ENCODE results near the gene SRRM5.
A peak's percentile ranks its signal among the peaks of the same experiment; 100 is the strongest.
"Not testable (repeated sequence)": the region's sequence is repeated elsewhere in the genome, so short reads cannot be mapped to it uniquely, and the experiment has no call there.

The SRRM5 gene

GRCh38 chr19:43592800-43593350 lies 19.0 kb upstream of the SRRM5 start:
- DNase-seq = no peak

GRCh38 chr19:43594081-43594697 lies 17.7 kb upstream of the SRRM5 start:
- DNase-seq = no peak

DNA sequence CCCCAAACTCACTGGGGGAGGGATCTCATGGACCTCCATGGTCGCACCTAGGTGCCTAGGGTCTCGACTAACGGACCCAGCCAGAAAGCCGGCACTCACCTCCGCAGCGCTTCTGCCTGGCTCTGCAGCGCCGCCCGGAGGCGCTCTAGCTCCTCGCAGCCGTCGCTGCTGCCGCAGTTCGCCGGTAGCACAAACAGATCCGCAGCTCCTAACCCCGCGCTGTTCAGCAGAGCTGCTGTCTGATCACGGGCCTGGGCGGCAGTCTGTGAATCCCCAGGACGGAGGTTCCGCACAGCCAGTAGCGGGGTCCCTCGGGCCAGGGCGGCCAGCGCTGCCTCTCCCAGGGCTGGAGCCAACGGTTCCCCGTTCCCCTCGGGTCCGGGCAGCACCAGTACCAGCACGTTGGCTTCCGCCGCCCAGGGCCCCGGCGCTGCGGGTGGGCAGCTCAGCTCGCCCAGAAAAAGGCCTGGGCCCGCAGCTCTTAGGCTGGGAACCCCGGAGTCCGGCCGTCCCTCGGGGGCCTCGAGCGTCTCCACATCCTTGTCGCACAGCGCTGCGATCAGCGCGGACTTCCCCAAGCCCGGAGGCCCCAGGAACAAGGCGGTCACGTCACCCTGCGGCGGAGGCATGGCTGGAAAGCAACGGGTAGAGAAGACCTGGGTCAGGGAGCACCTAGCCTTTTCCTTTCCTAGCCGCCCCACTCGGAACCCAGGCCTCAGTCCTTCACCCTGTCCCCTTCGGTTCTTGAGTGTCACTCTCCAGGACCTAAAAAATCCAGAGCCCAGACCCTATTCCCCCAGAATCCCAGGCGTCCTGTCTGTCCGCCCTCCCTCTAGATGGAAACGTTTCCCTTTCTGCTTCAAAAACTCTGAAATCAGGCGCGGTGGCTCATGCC lies 16.9 kb upstream of the SRRM5 start:
- DNase-seq = no peak

GRCh38 chr19:43595605-43595998 lies 16.3 kb upstream of the SRRM5 start:
- DNase-seq = no peak

- peak; percentile 96 for DNase-seq
Observed at GRCh38 chr19:43595999-43596841, 15.7 kb upstream of the SRRM5 start, which contains the start of the genes IRGQ and ZNF576. IRGQ (minus strand) TSS chr19:43596134; CDS start chr19:43595338, 796 bp downstream. ZNF576 (plus strand) TSS chr19:43596595; CDS start chr19:43597109, 514 bp downstream.

DNA sequence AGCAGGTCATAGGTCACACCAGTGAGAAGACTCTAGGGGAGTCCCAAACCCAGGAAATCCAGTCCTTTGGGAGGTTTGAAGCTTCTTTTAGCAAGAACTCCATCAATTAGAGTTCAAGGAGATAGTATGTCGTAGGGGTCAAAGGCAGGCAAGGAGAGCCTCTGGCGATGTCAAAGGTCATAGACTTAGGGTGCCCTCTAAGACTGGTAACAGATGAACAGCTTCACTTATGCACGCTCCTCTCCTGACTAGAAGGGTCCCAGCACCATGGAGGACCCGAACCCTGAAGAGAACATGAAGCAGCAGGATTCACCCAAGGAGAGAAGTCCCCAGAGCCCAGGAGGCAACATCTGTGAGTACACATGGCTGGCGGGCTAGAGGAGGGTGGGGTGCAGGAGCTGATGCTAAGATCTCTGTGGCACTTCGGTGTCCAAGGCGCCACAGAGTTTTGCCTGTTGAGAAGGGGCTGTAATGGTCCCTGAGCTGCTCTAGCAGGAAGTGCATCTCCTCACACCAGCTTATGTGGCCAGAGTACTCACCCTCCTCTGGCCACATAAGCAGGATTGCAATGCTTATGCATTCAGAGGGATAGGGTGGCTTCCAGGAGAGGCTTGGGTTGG lies 14.9 kb upstream of the SRRM5 start:
- no peak for DNase-seq

DNA sequence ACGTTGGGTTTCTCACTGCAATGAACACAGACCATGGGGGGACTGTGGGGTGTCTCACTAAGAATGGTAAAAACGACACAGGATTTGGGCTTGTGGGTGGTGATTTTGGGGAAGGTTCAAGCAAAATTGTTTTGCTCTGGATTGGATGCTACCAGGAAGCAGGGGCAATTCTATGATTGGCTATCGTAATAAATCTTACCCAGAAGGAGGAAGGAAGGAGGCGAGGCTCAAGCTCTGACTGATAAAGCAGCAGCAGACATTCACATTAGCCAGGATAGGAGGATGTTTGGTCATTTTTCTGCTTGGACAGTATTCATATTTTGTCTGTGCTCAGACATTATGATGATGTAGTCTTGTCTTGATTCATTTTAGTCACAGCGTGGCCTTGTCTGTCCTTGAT lies 14.0 kb upstream of the SRRM5 start:
- no peak for DNase-seq

GRCh38 chr19:43598445-43599240 lies 13.2 kb upstream of the SRRM5 start:
- no peak for DNase-seq

- no peak for DNase-seq
Observed at GRCh38 chr19:43599635-43600295, 12.1 kb upstream of the SRRM5 start.

- DNase-seq = not testable (repeated sequence)
Observed at GRCh38 chr19:43600326-43600725, 11.6 kb upstream of the SRRM5 start.

GRCh38 chr19:43605875-43606568 lies 5.9 kb upstream of the SRRM5 start:
- no peak for DNase-seq

- DNase-seq = no peak
Observed at GRCh38 chr19:43606569-43607229, 5.2 kb upstream of the SRRM5 start.

- DNase-seq = no peak
Observed at GRCh38 chr19:43607238-43608205, 4.4 kb upstream of the SRRM5 start.

- DNase-seq = no peak
Observed at GRCh38 chr19:43609872-43610271, 2.0 kb upstream of the SRRM5 start.

DNA sequence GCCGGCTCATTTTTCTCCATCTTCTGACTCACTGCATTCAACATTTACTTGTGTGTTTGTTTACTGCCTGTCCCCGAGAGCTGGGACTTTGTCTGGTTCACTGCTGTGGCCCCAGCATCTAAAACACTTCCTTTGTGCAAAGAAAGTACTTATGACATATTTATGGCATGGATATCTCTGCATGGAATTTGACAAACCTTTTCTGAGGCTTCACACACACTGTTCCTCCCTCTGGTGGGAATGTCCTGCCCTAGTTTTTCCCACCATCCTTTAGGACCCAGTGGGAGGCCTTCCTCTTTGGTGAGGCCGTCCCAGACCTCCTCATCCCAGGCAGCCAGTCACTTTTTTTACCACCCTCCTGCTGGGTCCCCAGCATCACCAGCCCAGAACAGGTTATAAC lies 1.4 kb upstream of the SRRM5 start:
- DNase-seq = no peak

- DNase-seq = no peak
Observed at GRCh38 chr19:43612374-43612773, 486 bp downstream of the SRRM5 start.

DNA sequence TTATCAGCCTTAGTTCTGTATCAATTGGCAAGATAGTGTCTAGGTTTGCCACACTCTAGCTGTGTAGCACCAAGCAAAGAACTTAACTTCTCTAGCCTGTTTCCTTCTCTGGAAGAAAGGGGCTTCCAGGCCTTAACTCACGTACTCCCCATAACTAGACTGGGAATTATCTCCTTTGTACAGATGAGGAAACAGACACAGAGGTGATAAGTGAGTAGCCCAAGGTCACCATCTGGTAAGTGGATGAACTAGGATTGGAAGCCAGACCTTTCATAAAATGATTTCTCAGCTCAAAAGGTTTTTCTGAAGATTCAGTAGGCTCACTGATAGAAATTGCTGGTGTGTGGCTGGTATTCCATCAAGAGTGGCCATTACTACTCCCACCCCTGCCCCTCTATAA lies 4.4 kb downstream of the SRRM5 start:
- no peak for DNase-seq

GRCh38 chr19:43616954-43617353 lies 5.1 kb downstream of the SRRM5 start:
- no peak for DNase-seq

- no peak for DNase-seq
Observed at GRCh38 chr19:43618921-43619261, 7.0 kb downstream of the SRRM5 start.

Data from NCI-H2081 treated with DMSO at 0.1 percent for 48 hours (cell line).